SHP77 (cell line): ENCODE data around the gene ECHS1.
"Not testable (repeated sequence)": the region's sequence is repeated elsewhere in the genome, so short reads cannot be mapped to it uniquely, and the experiment has no call there.

Experiments
- DNase-seq, 2 experiments: peaks; one replicate each; lab custom pipeline; 2025; lab: John Stamatoyannopoulos, UW

The ECHS1 gene

DNA sequence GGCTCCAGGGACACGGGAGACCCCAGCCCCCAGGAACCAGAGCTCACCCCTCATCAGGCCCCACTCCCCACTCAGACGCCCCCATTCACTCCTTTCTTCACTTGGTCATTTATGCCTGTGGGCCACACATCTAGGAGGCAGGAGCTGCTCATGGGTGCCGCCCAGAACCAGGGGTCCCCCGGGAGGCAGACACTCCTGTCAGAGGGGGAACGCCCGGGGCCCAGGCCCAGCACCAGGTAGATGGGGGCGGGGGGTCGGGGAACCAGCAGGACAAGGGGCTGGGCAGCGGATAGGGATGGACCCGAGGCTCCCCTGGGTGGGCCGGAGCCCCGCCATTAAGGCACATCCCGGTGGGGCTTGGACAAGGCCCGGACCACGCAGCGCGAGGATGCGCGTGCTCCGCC, 48.3 kb downstream of the ECHS1 start:
- DNase-seq: peak in 1 of 2 experiments; percentile 24

DNA sequence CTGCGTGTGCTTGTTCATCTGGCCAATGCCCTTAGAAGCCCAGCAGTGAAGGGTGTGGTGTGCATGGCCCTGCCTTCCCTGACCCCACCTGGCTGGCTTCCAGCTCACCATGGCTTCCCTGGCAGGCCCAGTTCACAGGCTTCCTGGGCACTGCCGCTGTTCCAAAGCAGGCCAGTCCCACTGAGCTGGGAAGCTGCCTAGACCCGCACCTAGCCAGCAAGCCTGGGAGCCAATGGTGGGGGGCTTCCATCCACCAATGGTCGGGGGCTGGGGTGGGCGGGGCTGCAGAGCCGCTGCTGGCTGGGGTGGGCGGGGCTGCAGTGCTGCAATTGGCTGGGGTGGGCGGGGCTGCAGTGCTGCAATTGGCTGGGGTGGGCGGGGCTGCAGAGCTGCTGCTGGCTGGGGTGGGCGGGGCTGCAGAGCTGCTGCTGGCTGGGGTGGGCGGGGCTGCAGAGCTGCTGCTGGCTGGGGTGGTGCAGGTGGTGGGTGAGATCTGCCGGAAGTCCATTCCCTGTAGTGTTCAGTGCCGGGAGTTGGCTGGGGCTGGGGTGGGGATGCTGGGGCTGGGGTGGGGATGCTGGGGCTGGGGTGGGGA, 48.9 kb downstream of the ECHS1 start:
- peak; percentile 83 to 95 for DNase-seq

DNA sequence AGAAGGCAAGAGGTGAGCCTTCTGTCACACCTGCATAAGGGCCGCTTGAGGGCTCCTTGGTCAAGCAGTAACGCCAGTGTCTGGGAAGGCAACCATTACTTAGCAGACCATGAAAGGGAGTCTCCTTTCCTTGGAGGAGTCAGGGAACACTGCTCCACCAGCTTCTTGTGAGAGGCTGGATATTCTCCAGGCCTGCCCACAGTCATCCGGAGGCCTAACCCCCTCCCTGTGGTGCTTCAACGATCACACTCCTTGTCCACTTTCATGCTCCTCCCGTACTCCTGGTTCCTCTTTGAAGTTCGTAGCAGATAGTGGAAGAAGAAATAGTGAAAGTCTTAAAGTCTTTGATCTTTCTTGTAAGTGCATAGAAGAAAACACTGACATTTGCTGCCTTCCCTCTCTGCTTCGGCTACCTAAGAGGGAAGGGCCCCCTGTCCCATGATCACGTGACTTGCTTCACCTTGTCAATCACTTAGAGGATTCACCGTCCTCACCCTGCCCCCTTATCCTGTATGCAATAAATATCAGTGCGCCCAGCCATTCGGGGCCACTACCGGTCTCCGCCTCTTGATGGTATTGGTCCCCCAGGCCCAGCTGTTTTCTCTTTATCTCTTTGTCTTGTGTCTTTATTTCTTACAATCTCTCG, 51.0 kb downstream of the ECHS1 start:
- not testable (repeated sequence) for DNase-seq

DNA sequence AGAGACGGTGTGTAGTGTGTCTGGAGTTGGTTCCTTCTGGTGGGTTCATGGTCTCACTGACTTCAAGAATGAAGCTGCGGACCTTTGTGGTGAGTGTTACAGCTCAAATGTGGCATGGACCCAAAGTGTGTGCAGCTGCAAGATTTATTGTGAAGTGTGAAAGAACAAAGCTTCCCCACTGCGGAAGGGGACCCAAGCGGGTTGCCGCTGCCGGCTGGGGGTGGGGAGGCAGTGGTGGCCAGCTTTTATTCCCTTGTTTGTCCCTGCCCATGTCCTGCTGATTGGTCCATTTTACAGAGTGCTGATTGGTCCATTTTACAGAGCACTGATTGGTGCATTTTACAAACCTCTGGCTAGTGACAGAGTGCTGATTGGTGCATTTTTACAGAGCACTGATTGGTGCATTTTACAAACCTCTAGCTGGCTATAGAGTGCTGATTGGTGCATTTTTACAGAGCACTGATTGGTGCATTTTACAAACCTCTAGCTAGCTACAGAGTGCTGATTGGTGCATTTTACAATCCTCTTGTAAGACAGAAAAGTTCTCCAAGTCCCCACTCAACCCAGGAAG, 52.2 kb downstream of the ECHS1 start:
- DNase-seq: not testable (repeated sequence)

DNA sequence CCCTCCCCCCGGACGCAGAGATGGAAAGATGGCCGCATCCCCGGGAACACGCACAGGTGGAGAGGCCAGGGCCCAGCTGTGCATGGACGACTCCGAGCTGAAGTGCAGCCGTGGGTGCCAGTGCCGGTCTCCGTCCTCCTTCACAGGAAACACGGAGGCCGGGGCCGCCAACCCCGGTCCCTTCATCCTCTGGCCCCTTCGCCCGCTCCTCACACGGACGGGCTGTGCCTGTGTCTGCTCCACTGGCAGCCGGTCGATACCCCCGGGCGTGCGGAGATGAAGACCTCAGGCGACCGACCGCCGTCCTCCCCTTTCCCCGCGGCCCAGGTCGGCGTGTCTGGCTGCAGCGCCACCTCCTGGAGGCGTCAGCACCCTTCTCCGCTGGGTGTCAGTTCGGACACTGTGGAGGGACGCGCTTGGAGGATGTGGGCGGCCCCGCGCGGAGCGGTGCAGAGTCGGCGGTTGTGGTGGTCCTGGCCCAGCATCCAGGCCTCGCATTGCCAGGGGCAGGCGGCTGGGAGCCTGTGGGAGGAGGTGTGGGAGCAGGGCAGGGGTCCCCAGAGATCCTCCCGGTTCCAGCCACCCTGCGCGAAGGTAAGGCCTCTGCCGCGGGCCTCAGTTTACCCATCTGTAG, 54.5 kb downstream of the ECHS1 start:
- peak; percentile 72 to 74 for DNase-seq

DNA sequence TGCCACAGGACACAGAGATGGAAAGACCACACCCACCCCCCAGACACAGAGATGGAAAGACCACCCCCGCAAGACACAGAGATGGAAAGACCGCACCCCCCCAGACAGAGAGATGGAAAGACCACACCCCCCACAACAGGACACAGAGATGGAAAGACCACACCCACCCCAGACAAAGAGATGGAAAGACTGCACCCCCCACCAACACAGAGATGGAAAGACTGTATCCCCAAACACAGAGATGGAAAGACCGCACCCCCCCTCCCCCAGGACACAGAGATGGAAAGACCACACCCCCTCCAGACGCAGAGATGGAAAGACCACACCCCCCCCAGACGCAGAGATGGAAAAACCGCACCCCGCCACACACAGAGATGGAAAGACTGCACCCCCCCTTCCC, 56.4 kb downstream of the ECHS1 start:
- no peak for DNase-seq

DNA sequence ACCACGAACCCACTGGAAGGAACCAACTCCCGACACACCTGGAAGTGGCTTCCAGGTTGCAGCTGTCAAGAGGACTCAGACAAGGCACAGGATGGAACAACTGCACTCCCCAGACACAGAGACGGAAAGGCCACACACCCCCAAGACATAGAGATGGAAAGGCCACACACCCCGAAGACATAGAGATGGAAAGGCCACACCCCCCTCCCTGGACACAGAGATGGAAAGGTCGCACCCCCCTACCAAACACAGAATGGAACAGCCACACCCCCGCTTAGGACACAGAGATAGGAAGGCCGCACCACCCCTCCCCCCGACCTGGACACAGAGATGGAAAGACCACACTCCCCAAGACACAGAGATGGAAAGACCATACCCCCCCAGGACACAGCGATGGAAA, 56.9 kb downstream of the ECHS1 start:
- no peak for DNase-seq

DNA sequence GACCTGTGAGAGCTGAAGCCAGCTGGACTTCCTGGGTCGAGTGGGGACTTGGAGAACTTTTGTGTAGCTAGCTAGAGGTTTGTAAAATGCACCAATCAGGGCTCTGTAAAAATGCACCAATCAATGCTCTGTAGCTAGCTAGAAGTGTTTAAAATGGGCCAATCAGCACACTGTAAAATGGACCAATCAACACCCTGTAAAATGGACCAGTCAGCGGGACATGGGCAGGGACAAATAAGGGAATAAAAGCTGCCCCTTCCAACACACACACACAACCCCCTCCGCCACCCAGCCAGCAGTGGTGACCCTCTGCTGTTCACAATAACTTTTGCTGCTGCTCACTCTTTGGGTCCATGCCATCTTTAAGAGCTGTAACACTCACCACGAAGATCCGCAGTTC, 57.3 kb downstream of the ECHS1 start:
- no peak for DNase-seq

DNA sequence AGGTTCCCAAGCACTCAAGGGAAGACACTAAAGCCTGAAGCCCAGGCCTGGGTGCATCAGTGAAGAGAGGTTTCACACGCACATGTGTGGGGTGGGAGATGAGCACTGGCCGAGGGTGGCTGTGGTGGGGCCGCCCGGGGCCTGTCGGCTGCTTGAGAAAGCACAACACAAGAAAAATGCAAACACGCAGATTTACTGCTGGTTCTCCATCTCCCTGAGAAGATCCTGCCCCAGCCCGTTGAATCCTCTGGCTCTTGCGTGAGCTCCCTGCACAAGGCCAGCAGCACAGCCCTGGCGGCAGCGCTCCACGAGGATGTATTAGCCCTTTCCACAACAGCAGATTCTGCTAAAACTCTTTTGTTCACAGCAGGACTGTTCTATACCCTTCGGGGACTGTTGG, 58.2 kb downstream of the ECHS1 start:
- DNase-seq: no peak

DNA sequence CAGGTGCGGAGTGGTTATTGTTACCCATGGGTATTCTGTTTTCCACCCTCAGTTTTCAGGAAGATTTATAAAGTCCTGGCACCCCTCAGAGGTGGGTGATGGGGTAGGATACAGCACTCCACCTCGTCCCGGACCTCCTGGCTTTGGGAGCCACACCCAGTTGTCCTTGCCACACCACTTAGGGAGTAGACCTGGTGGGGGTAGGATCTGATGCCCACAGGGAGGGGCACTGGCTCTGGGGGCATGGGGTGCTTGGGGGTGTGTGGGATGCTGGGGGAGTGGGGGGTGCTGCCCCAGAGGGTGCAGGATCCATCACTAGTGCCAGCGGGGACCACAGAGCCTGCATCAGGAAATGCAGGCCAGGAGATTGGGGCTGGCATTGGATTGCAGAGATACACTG, 60.0 kb downstream of the ECHS1 start:
- DNase-seq: no peak

DNA sequence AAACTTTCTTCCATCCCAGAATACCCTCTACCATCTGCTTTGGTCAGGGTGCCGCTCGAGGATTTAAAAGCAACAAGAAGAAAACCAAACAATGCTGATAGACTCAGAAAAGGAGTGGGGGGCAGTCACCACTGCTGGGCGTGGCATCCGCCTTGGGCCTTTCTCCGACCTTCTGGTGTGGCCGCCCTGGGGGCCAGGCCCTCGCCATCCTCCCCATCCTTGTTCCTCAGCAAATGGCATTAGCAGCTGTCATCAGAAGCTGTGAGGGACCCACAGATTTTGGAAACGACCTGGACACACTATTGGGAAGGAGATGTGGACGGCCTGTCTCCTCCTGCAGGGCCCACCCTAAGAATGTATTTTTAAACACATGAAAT, 60.4 kb downstream of the ECHS1 start:
- no peak for DNase-seq
